ENCODE results near the gene RAD51B.

DNA sequence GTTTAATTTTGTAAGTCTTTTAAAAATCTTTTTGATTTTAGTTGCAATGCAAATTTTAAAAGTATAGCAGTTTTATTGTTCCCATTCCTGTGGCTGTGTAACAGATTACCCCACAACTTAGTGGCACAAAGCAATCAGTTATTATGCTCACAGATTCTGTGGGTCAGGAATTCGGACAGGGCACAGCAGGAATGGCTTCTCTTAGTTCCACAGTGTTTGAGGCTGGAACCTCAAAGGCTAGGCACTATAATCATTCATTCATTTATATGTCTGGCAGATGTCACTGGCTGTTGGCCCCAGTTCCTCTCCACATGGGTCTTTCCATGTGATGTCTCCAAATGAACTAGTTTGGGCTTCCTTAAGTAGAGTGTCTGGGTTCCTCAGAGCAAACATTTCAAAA is 193.3 kb downstream of the RAD51B start:
- TF ChIP-seq ZNF274 (IDR thresholded peaks at IDR 0.05; ENCODE audit: low read depth, low read length): no peak
- TF ChIP-seq SUZ12 (IDR thresholded peaks at IDR 0.05; ENCODE audit: extremely low read depth, insufficient read depth, insufficient read length): no peak
